ENCODE measurements around the gene TFDP1. TPM values are rescaled to one million over a fixed set of nuclear protein-coding genes. Genes with fewer than 3 reads are reported as not detected.
A peak's percentile ranks its signal among the peaks of the same experiment; 100 is the strongest.

The TFDP1 gene
- total RNA-seq, 2 experiments from 2014 or later, result 17.6 to 20.0 TPM

GRCh38 chr13:113545455-113545930 lies 39.1 kb upstream of the TFDP1 start:
- no peaks in the 10 kb centered on the region for H3K9me3 Mint-ChIP-seq
- H3K36me3 Mint-ChIP-seq (ENCODE audit: low read depth), result peaks cover 33% of the 10 kb centered on the region
- Histone ChIP-seq H3K36me3 (ENCODE audit: insufficient read depth, low read length) (peaks cover 21% of the 10 kb centered on the region), H3K4me1 (ENCODE audit: insufficient read depth, low read length) (no peaks in the 10 kb centered on the region), H3K27me3 (ENCODE audit: control insufficient read depth in 1 of 2, insufficient read depth in 2 of 2, low read length in 2 of 2) (no peaks in the 10 kb centered on the region), H3K9me3 (ENCODE audit: control insufficient read depth in 1 of 2, insufficient read depth in 1 of 2, low read length in 2 of 2) (peaks cover 0 to 5% of the 10 kb centered on the region in 2 experiments), H3K4me3 (ENCODE audit: low read length) (no peak overlapping the region), H3K27ac (ENCODE audit: low read depth in 1 of 2, low read length in 2 of 2) (no peak overlapping the region)
- H3K27me3 Mint-ChIP-seq, result no peaks in the 10 kb centered on the region
- no peak overlapping the region for H3K27ac Mint-ChIP-seq
- H3K4me1 Mint-ChIP-seq (ENCODE audit: low read depth), result no peaks in the 10 kb centered on the region
- CTCF ChIA-PET, result no interaction called here
- intact Hi-C loops (cut with DNase I, micrococcal nuclease), result no loop called here
- no peak overlapping the region for H3K4me3 Mint-ChIP-seq
- POLR2A ChIA-PET, result no interaction called here
- no peak for DNase-seq
- no peak for ATAC-seq (ENCODE audit: poor library complexity)
- TF ChIP-seq CTCF (IDR thresholded peaks at IDR 0.05), result no peak

GRCh38 chr13:113545931-113546516 lies 38.5 kb upstream of the TFDP1 start:
- H3K4me1 ChIP-seq (ENCODE audit: insufficient read depth, low read length), result no peaks in the 10 kb centered on the region
- no peaks in the 10 kb centered on the region for H3K27me3 Mint-ChIP-seq
- no peaks in the 10 kb centered on the region for H3K27me3 ChIP-seq (ENCODE audit: control insufficient read depth in 1 of 2, insufficient read depth in 2 of 2, low read length in 2 of 2)
- DNase-seq, result no peak
- CTCF ChIA-PET, result no interaction called here
- H3K9me3 ChIP-seq (ENCODE audit: control insufficient read depth in 1 of 2, insufficient read depth in 1 of 2, low read length in 2 of 2), result peaks cover 0 to under 1% of the 10 kb centered on the region in 2 experiments
- no peaks in the 10 kb centered on the region for H3K9me3 Mint-ChIP-seq
- H3K36me3 ChIP-seq (ENCODE audit: insufficient read depth, low read length), result peaks cover 20% of the 10 kb centered on the region
- POLR2A ChIA-PET, result no interaction called here
- no peak overlapping the region for H3K27ac ChIP-seq (ENCODE audit: low read depth in 1 of 2, low read length in 2 of 2)
- TF ChIP-seq CTCF (IDR thresholded peaks at IDR 0.05), result no peak
- intact Hi-C loops (cut with DNase I, micrococcal nuclease), result no loop called here
- peaks cover 33% of the 10 kb centered on the region for H3K36me3 Mint-ChIP-seq (ENCODE audit: low read depth)
- ATAC-seq (ENCODE audit: poor library complexity), result no peak
- H3K4me1 Mint-ChIP-seq (ENCODE audit: low read depth), result no peaks in the 10 kb centered on the region
- no peak overlapping the region for H3K4me3 Mint-ChIP-seq
- H3K27ac Mint-ChIP-seq, result no peak overlapping the region
- no peak overlapping the region for H3K4me3 ChIP-seq (ENCODE audit: low read length)

- TF ChIP-seq CTCF (IDR thresholded peaks at IDR 0.05), result no peak
- Histone ChIP-seq H3K27ac (ENCODE audit: low read depth in 1 of 2, low read length in 2 of 2) (no peak overlapping the region), H3K4me1 (ENCODE audit: insufficient read depth, low read length) (no peaks in the 10 kb centered on the region), H3K27me3 (ENCODE audit: control insufficient read depth in 1 of 2, insufficient read depth in 2 of 2, low read length in 2 of 2) (no peaks in the 10 kb centered on the region), H3K9me3 (ENCODE audit: control insufficient read depth in 1 of 2, insufficient read depth in 1 of 2, low read length in 2 of 2) (no peaks in the 10 kb centered on the region), H3K4me3 (ENCODE audit: low read length) (no peak overlapping the region), H3K36me3 (ENCODE audit: insufficient read depth, low read length) (peaks cover 17% of the 10 kb centered on the region)
- intact Hi-C loops (cut with DNase I, micrococcal nuclease), result no loop called here
- H3K36me3 Mint-ChIP-seq (ENCODE audit: low read depth), result peaks cover 37% of the 10 kb centered on the region
- H3K4me3 Mint-ChIP-seq, result no peak overlapping the region
- no peaks in the 10 kb centered on the region for H3K27me3 Mint-ChIP-seq
- ChIA-PET POLR2A (no interaction called here), CTCF (no interaction called here)
- H3K9me3 Mint-ChIP-seq, result no peaks in the 10 kb centered on the region
- ATAC-seq (ENCODE audit: poor library complexity) (no peak), DNase-seq (peak in 1 of 14 experiments; percentile 2)
- H3K27ac Mint-ChIP-seq, result no peak overlapping the region
- H3K4me1 Mint-ChIP-seq (ENCODE audit: low read depth), result no peaks in the 10 kb centered on the region
Observed at GRCh38 chr13:113546571-113547237, 37.8 kb upstream of the TFDP1 start.

All from CD4-positive, alpha-beta T cell (primary cell).